Sigmoid colon (tissue), 7 donors: ENCODE data around the gene GPRC5B. TPM values are rescaled to one million over a fixed set of nuclear protein-coding genes. Genes with fewer than 3 reads are reported as not detected.

Experiments used
- DNase-seq: peaks from one replicate; pipeline ENCODE4 v3.0.0-alpha.2; 2019
- H3K27ac ChIP-seq, 4 donors: fragments of 200-600 bp; sonication (generic); one replicate each; pipeline ENCODE4 v1.5.1; 2016 to 2019; ENCODE audit warnings: mild to moderate bottlenecking in 1 of 4
- H3K27me3 ChIP-seq, 3 donors: fragments of 200-600 bp; sonication (generic); one replicate each; pipeline ENCODE4 v1.5.1; 2019; ENCODE audit warnings: mild to moderate bottlenecking in 1 of 3
- H3K36me3 ChIP-seq, 4 donors: fragments of 200-600 bp; sonication (generic); one replicate each; pipeline ENCODE4 v1.5.1; 2016 to 2019
- H3K4me1 ChIP-seq, 4 donors: fragments of 200-600 bp; sonication (generic); one replicate each; pipeline ENCODE4 v1.5.1; 2017 to 2019
- H3K4me3 ChIP-seq, 4 donors: fragments of 200-600 bp; sonication (generic); one replicate each; pipeline ENCODE4 v1.5.1; 2017 to 2019; ENCODE audit warnings: mild to moderate bottlenecking in 2 of 4, moderate library complexity in 1 of 4
- H3K9me3 ChIP-seq, 4 donors: fragments of 200-600 bp in 3 of 4; sonication (generic) in 3 of 4; one replicate each; pipeline versions ENCODE4 v1.5.1 to v1.6.1; 2013 to 2019
- CTCF ChIP-seq, 4 experiments: fragments of 450-650 bp in 3 of 4; fragments of 200-600 bp in 1 of 4; IDR thresholded peaks; one replicate each; pipeline ENCODE4 v1.5.1; 2016 to 2019; ENCODE audit warnings: antibody characterized with exemption in 4 of 4, mild to moderate bottlenecking in 3 of 4, moderate library complexity in 2 of 4
- EP300 ChIP-seq, 4 donors: sonication (generic); formaldehyde crosslinking; IDR thresholded peaks; one replicate each; pipeline ENCODE4 v1.6.1; 2017; ENCODE audit warnings: antibody characterized with exemption in 4 of 4
- POLR2A ChIP-seq, 2 donors: fragments of 450-650 bp; IDR thresholded peaks; one replicate each; pipeline ENCODE4 v1.6.1; 2016; ENCODE audit warnings: antibody characterized with exemption in 2 of 2, mild to moderate bottlenecking in 2 of 2, moderate library complexity in 2 of 2
- POLR2AphosphoS5 ChIP-seq, 4 donors: sonication (generic); formaldehyde crosslinking; IDR thresholded peaks; one replicate each; pipeline ENCODE4 v1.6.1; 2017; ENCODE audit warnings: antibody characterized with exemption in 4 of 4
- WGBS, 2 donors: extraction: QIAGEN DNeasy Blood & Tissue Kit; methylation state at CpG; one replicate each; pipeline ENCODE4 v1.1.7; 2013; 5-methylcytosine and 5-hydroxymethylcytosine counted together
- intact Hi-C: fragments of 100-400 bp; cut with DNase I; formaldehyde crosslinking; loops from one replicate; pipeline ENCODE4 v1.15.1; 2023
- polyA plus RNA-seq, 3 donors: library from polyadenylated mRNA; stranded (reverse); fragments of 200-250 nt; gene quantifications; one replicate each; pipeline ENCODE4 v1.2.3, GENCODE V29; 2013
- total RNA-seq, 4 donors: library from RNA; depleted of rRNA; stranded (reverse); fragments of >200 nt; gene quantifications; one replicate each; pipeline ENCODE4 v1.1.0, GENCODE V29; 2016
- donor health status: healthy with polysubstance abuse.
- donor health status: Bipolar disorder and iron deficiency.
- donor health status: healthy.

GPRC5B gene
- total and polyA plus RNA-seq, 7 donors, result 1.6 to 20.6 (median 8.4) TPM

GRCh38 chr16:19846436-19846835, 38.2 kb downstream of the GPRC5B start:
- Histone ChIP-seq H3K9me3 (no peaks in the 10 kb centered on the region), H3K27me3 (no peaks in the 10 kb centered on the region), H3K4me1 (peaks cover 0 to 8% (median 5%) of the 10 kb centered on the region in 4 donors), H3K27ac (no peak overlapping the region), H3K4me3 (no peak overlapping the region), H3K36me3 (no peaks in the 10 kb centered on the region)
- TF ChIP-seq POLR2AphosphoS5 (IDR thresholded peaks at IDR 0.05), result no peak
- TF ChIP-seq POLR2A (IDR thresholded peaks at IDR 0.05), result no peak
- TF ChIP-seq CTCF (IDR thresholded peaks at IDR 0.05), result no peak
- TF ChIP-seq EP300 (IDR thresholded peaks at IDR 0.05), result no peak
- WGBS, 2 donors, result 81 to 85% methylated on average over 5 of the region's 5 CpGs
- intact Hi-C loops, result no loop called here
- no peak for DNase-seq

GRCh38 chr16:19844945-19845641, 39.6 kb downstream of the GPRC5B start:
- H3K4me1 ChIP-seq, result peaks cover 0 to 8% (median 5%) of the 10 kb centered on the region in 4 donors

GRCh38 chr16:19843371-19843770, 41.3 kb downstream of the GPRC5B start:
- H3K4me1 ChIP-seq, result peaks cover 0 to 8% (median 5%) of the 10 kb centered on the region in 4 donors
- no peaks in the 10 kb centered on the region for H3K27me3 ChIP-seq
- 59 to 83% methylated on average over 1 of the region's 1 CpG for WGBS, 2 donors
- TF ChIP-seq EP300 (IDR thresholded peaks at IDR 0.05) (no peak), POLR2AphosphoS5 (IDR thresholded peaks at IDR 0.05) (no peak), POLR2A (IDR thresholded peaks at IDR 0.05) (no peak), CTCF (IDR thresholded peaks at IDR 0.05) (no peak)
- H3K9me3 ChIP-seq, result no peaks in the 10 kb centered on the region
- intact Hi-C loops, result no loop called here
- peak; percentile 14 for DNase-seq
- H3K36me3 ChIP-seq, result no peaks in the 10 kb centered on the region
- H3K4me3 ChIP-seq, result no peak overlapping the region
- H3K27ac ChIP-seq, result no peak overlapping the region

More at GRCh38 chr16:19844945-19845641, 39.6 kb downstream of the GPRC5B start:
- TF ChIP-seq CTCF (IDR thresholded peaks at IDR 0.05), result no peak
- TF ChIP-seq POLR2AphosphoS5 (IDR thresholded peaks at IDR 0.05), result peak in 1 of 4 donors; percentile 48
- no peak for DNase-seq
- no peak overlapping the region for H3K4me3 ChIP-seq
- no peaks in the 10 kb centered on the region for H3K36me3 ChIP-seq
- no peaks in the 10 kb centered on the region for H3K9me3 ChIP-seq
- intact Hi-C loops, result no loop called here
- H3K27ac ChIP-seq, result peak overlapping the region in 3 of 4 donors; percentile 21 to 57 (median 22)
- 82% methylated on average over 11 of the region's 11 CpGs for WGBS, 2 donors
- no peaks in the 10 kb centered on the region for H3K27me3 ChIP-seq

- no peak for DNase-seq
- H3K27me3 ChIP-seq, result no peaks in the 10 kb centered on the region
- H3K36me3 ChIP-seq, result no peaks in the 10 kb centered on the region
- H3K27ac ChIP-seq, result no peak overlapping the region
- intact Hi-C loops, result no loop called here
- TF ChIP-seq POLR2AphosphoS5 (IDR thresholded peaks at IDR 0.05), result no peak
- no peak for TF ChIP-seq CTCF (IDR thresholded peaks at IDR 0.05)
- TF ChIP-seq EP300 (IDR thresholded peaks at IDR 0.05), result no peak
- no peak for TF ChIP-seq POLR2A (IDR thresholded peaks at IDR 0.05)
- H3K4me3 ChIP-seq, result no peak overlapping the region
- 78 to 81% methylated on average over 6 of the region's 6 CpGs for WGBS, 2 donors
- H3K9me3 ChIP-seq, result no peaks in the 10 kb centered on the region
- H3K4me1 ChIP-seq, result peaks cover 0 to 8% (median 6%) of the 10 kb centered on the region in 4 donors
Measured at GRCh38 chr16:19842426-19843157, 42.1 kb downstream of the GPRC5B start.
